Upper lobe of left lung (tissue), 4 donors: ENCODE measurements around the gene U2AF2.

Source experiments
- POLR2AphosphoS5 ChIP-seq, 2 donors: sonication (generic); formaldehyde crosslinking; IDR thresholded peaks; one replicate each; pipeline ENCODE4 v1.5.1; 2017; ENCODE audit warnings: antibody characterized with exemption in 2 of 2
- TF ChIP-seq, protein P1 (sequence below), 6 experiments: fragments of 450-650 bp in 4 of 6; fragments of 200-600 bp in 2 of 6; sonication (generic) in 2 of 6; IDR thresholded peaks; one replicate each; pipeline ENCODE4 v1.5.1; 2016 to 2019; ENCODE audit warnings: antibody characterized with exemption in 6 of 6

DNA sequence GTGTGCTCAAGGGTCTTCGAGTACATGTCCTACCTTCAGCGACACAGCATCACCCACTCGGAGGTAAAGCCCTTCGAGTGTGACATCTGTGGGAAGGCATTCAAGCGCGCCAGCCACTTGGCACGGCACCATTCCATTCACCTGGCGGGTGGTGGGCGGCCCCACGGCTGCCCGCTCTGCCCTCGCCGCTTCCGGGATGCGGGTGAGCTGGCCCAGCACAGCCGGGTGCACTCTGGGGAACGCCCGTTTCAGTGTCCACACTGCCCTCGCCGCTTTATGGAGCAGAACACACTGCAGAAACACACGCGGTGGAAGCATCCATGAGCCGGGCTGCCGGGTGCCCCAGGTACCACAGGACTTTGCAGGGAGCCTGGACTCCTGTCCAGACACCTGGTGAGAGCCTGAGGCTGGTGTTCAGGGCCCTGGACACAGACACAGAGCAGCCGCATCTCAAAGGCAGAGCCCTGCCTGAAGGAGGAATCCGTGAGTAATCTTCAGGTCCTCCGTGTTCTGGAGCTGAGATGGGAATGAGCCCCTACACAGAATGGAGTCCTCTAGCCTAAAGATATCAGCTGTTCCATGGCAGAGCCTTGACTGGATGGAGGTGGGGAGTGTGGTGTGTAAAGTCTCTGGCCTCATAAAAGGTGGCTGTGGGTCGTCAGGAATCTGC is 9.9 kb upstream of the U2AF2 start:
- TF ChIP-seq, protein P1, sequence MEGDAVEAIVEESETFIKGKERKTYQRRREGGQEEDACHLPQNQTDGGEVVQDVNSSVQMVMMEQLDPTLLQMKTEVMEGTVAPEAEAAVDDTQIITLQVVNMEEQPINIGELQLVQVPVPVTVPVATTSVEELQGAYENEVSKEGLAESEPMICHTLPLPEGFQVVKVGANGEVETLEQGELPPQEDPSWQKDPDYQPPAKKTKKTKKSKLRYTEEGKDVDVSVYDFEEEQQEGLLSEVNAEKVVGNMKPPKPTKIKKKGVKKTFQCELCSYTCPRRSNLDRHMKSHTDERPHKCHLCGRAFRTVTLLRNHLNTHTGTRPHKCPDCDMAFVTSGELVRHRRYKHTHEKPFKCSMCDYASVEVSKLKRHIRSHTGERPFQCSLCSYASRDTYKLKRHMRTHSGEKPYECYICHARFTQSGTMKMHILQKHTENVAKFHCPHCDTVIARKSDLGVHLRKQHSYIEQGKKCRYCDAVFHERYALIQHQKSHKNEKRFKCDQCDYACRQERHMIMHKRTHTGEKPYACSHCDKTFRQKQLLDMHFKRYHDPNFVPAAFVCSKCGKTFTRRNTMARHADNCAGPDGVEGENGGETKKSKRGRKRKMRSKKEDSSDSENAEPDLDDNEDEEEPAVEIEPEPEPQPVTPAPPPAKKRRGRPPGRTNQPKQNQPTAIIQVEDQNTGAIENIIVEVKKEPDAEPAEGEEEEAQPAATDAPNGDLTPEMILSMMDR (IDR thresholded peaks at IDR 0.05) = no peak
- no peak for TF ChIP-seq POLR2AphosphoS5 (IDR thresholded peaks at IDR 0.05)
